ENCODE results near the gene RCAN1. TPM values are rescaled to one million over a fixed set of nuclear protein-coding genes. Genes with fewer than 3 reads are reported as not detected.

Gene RCAN1
- total and polyA plus RNA-seq, 2 of the 13 experiments (the other 11 are each of a cell fraction or from before 2014, with no cell fraction given), result 9.4 to 34.1 TPM

- no peak for TF ChIP-seq NFIC (IDR thresholded peaks at IDR 0.05; ENCODE audit: low read length)
- TF ChIP-seq NCOA2 (CRISPR knock-in tag; IDR thresholded peaks at IDR 0.05), result no peak
- 0 out of 4 replicates have a peak, but pooled peaks of 1 of the 2 experiments have one; percentile 21 for TF ChIP-seq EP300 (IDR thresholded peaks at IDR 0.05; ENCODE audit: low read depth in 2 of 2, low read length in 2 of 2)
- TF ChIP-seq EP300 (CRISPR knock-in tag; IDR thresholded peaks at IDR 0.05; ENCODE audit: borderline replicate concordance), result no peak
- TF ChIP-seq ZNF543 (CRISPR knock-in tag; IDR thresholded peaks at IDR 0.05), result 0 out of 2 replicates have a peak, but pooled peaks have one; percentile 33
- no peak for TF ChIP-seq ISX (CRISPR knock-in tag; conservative IDR thresholded peaks at IDR 0.05)
- TF ChIP-seq HOXD1 (CRISPR knock-in tag; IDR thresholded peaks at IDR 0.05), result no peak
- peak; percentile 30; the same call in 1 of the 2 replicates for TF ChIP-seq POGK (CRISPR knock-in tag; conservative IDR thresholded peaks at IDR 0.05)
- peak; percentile 36; the same call in 1 of the 2 replicates for TF ChIP-seq UBTF (CRISPR knock-in tag; IDR thresholded peaks at IDR 0.05)
- TF ChIP-seq, protein P1, sequence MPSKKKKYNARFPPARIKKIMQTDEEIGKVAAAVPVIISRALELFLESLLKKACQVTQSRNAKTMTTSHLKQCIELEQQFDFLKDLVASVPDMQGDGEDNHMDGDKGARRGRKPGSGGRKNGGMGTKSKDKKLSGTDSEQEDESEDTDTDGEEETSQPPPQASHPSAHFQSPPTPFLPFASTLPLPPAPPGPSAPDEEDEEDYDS (CRISPR knock-in tag; IDR thresholded peaks at IDR 0.05), result no peak
- no peak for TF ChIP-seq ZNF790 (CRISPR knock-in tag; IDR thresholded peaks at IDR 0.05; ENCODE audit: borderline replicate concordance)
- TF ChIP-seq SMC3 (IDR thresholded peaks at IDR 0.05; ENCODE audit: low read length), result no peak
- TF ChIP-seq TFAP4 (IDR thresholded peaks at IDR 0.05; ENCODE audit: borderline replicate concordance, low read depth), result 0 out of 2 replicates have a peak, but pooled peaks have one; percentile 11
- TF ChIP-seq MXI1 (IDR thresholded peaks at IDR 0.05; ENCODE audit: borderline replicate concordance, low read depth, low read length), result no peak
- TF ChIP-seq TEAD3 (CRISPR knock-in tag; optimal IDR thresholded peaks at IDR 0.05; ENCODE audit: borderline replicate concordance), result peak; percentile 19
- TF ChIP-seq, protein P2, sequence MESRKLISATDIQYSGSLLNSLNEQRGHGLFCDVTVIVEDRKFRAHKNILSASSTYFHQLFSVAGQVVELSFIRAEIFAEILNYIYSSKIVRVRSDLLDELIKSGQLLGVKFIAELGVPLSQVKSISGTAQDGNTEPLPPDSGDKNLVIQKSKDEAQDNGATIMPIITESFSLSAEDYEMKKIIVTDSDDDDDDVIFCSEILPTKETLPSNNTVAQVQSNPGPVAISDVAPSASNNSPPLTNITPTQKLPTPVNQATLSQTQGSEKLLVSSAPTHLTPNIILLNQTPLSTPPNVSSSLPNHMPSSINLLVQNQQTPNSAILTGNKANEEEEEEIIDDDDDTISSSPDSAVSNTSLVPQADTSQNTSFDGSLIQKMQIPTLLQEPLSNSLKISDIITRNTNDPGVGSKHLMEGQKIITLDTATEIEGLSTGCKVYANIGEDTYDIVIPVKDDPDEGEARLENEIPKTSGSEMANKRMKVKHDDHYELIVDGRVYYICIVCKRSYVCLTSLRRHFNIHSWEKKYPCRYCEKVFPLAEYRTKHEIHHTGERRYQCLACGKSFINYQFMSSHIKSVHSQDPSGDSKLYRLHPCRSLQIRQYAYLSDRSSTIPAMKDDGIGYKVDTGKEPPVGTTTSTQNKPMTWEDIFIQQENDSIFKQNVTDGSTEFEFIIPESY (CRISPR knock-in tag; IDR thresholded peaks at IDR 0.05), result no peak
- TF ChIP-seq, protein P3, sequence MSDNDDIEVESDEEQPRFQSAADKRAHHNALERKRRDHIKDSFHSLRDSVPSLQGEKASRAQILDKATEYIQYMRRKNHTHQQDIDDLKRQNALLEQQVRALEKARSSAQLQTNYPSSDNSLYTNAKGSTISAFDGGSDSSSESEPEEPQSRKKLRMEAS (IDR thresholded peaks at IDR 0.05), result 0 out of 2 replicates have a peak, but pooled peaks have one; percentile 24
- no peak for TF ChIP-seq XBP1 (CRISPR knock-in tag; IDR thresholded peaks at IDR 0.05)
- TF ChIP-seq TAF1 (CRISPR knock-in tag; IDR thresholded peaks at IDR 0.05), result 0 out of 2 replicates have a peak, but pooled peaks have one; percentile 15
- no peak for TF ChIP-seq MAZ (IDR thresholded peaks at IDR 0.05; ENCODE audit: borderline replicate concordance, low read depth, low read length)
- TF ChIP-seq MAZ (CRISPR knock-in tag; IDR thresholded peaks at IDR 0.05; ENCODE audit: low read depth), result no peak
- no peak for TF ChIP-seq CBX5 (CRISPR knock-in tag; IDR thresholded peaks at IDR 0.05; ENCODE audit: borderline replicate concordance)
- no peak for TF ChIP-seq NPAS2 (CRISPR knock-in tag; IDR thresholded peaks at IDR 0.05; ENCODE audit: borderline replicate concordance)
These were observed 69.6 kb downstream of the RCAN1 start (continued) for GRCh38 chr21:34545079-34545884.

Data from HepG2 (cell line).